A375 (cell line): ENCODE measurements around the gene VAC14. TPM values are rescaled to one million over a fixed set of nuclear protein-coding genes. Genes with fewer than 3 reads are reported as not detected.

Source experiments
- total RNA-seq: library from RNA; depleted of rRNA; stranded (reverse); fragments of >200 nt; shearing (Covaris generic); gene quantifications from 2 replicates; pipeline ENCODE4 v1.2.3, GENCODE V29; 2014; rRNA removed

Gene VAC14
- total RNA-seq, result 53.4 and 55.3 TPM in 2 replicates

GRCh38 chr16:70800781-70801480, at the start of gene VAC14:
TSS of gene VAC14 (minus strand) at chr16:70801158. CDS start at chr16:70800900, 258 bp downstream.

GRCh38 chr16:70685938-70686375, 115.0 kb downstream of the VAC14 start, which contains the start of gene MTSS2:
TSS of gene MTSS2 (minus strand) at chr16:70686053. CDS start at chr16:70685791, 262 bp downstream.

GRCh38 chr16:70646260-70647241, 154.4 kb downstream of the VAC14 start, which contains the start of gene IL34:
TSS of gene IL34 (plus strand) at chr16:70646559. CDS start at chr16:70646948, 389 bp downstream.

Other genes starting within 250 kb of the VAC14 start
- gene IL34, start 154.6 kb downstream of the VAC14 start, total RNA-seq, result not detected in 2 replicates
- gene MTSS2, start 115.1 kb downstream of the VAC14 start, total RNA-seq, result 23.7 and 27.0 TPM in 2 replicates